ENCODE data around the gene NET1. TPM values are rescaled to one million over a fixed set of nuclear protein-coding genes. Genes with fewer than 3 reads are reported as not detected.

NET1 gene
- total RNA-seq, 2 experiments from 2014 or later: 39.8 to 46.3 TPM

DNA sequence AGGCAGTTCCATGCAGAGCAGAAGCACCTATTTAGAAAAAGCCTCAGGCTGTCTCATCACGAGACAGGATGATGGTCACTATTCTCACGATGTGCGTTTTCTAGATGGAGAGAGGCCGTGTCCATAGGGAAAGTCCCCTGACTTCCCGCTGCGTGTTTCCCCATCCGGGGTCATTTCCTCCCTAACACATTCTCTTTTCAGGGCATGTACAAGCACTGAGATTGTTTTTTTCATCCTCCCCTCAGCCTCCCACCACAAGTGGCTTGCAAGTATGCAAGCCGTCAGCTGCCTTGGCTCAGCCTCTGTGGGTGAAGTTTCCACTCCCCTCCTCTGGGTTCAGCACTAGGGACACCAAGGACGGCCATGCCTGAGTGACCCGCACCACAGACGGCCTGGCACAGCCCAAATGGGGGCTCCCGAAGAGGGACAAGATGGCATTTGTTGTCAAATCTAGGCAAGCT is 89.7 kb downstream of the NET1 start:
- intact Hi-C loops (cut with micrococcal nuclease; ENCODE audit: unreplicated experiment): no loop called here
- ChIA-PET CTCF (ENCODE audit: unreplicated experiment) (interaction anchor here (1.0 kb wide), 1 partner anchor 11 kb away, joined by 3 read pairs; no protein-coding TSS in a partner anchor), POLR2A (interaction anchor here (1.1 to 1.5 kb wide), 2 partner anchors 11 to 121 kb away, joined by 3 read pairs; no protein-coding TSS in a partner anchor)
- no peak for TF ChIP-seq EZH2phosphoT487 (IDR thresholded peaks at IDR 0.05; ENCODE audit: borderline replicate concordance, low read depth, low read length)
- TF ChIP-seq CTCF (conservative IDR thresholded peaks at IDR 0.05; ENCODE audit: low read length): no peak
- DNase-seq (ENCODE audit: low spot score): no peak
- Histone ChIP-seq H3K79me2 (ENCODE audit: insufficient read depth, low read depth, low read length) (no peaks in the 10 kb centered on the region), H3K4me3 (ENCODE audit: low read depth, low read length, poor library complexity, severe bottlenecking) (no peak overlapping the region), H3K36me3 (ENCODE audit: insufficient read depth, low read length) (no peaks in the 10 kb centered on the region), H4K20me1 (ENCODE audit: insufficient read depth, low read length) (no peaks in the 10 kb centered on the region), H3K9me3 (ENCODE audit: low read length) (no peaks in the 10 kb centered on the region), H3K4me1 (ENCODE audit: insufficient read depth, low read length, poor library complexity, severe bottlenecking) (no peaks in the 10 kb centered on the region), H2AFZ (ENCODE audit: low read length) (no peak overlapping the region), H3K27ac (ENCODE audit: low read depth, low read length, poor library complexity, severe bottlenecking) (no peak overlapping the region), H3K4me2 (ENCODE audit: low read length) (no peak overlapping the region), H3K9me2 (ENCODE audit: insufficient read depth, low read length) (no peaks in the 10 kb centered on the region)
- BruUV-seq (replicated peaks): no TSS peak

GRCh38 chr10:5502571-5503476 is 90.5 kb downstream of the NET1 start:
- POLR2A ChIA-PET: interaction anchor here (0.6 to 1.5 kb wide), 2 partner anchors 120 to 763 kb away, joined by 3 read pairs; no protein-coding TSS in a partner anchor
- no peak overlapping the region for H2AFZ ChIP-seq (ENCODE audit: low read length)
- no peaks in the 10 kb centered on the region for H4K20me1 ChIP-seq (ENCODE audit: insufficient read depth, low read length)
- no peak for TF ChIP-seq EZH2phosphoT487 (IDR thresholded peaks at IDR 0.05; ENCODE audit: borderline replicate concordance, low read depth, low read length)
- TF ChIP-seq CTCF (conservative IDR thresholded peaks at IDR 0.05; ENCODE audit: low read length): no peak
- no peak overlapping the region for H3K4me3 ChIP-seq (ENCODE audit: low read depth, low read length, poor library complexity, severe bottlenecking)
- no peaks in the 10 kb centered on the region for H3K79me2 ChIP-seq (ENCODE audit: insufficient read depth, low read depth, low read length)
- CTCF ChIA-PET (ENCODE audit: unreplicated experiment): no interaction called here
- H3K9me2 ChIP-seq (ENCODE audit: insufficient read depth, low read length): no peaks in the 10 kb centered on the region
- no peaks in the 10 kb centered on the region for H3K36me3 ChIP-seq (ENCODE audit: insufficient read depth, low read length)
- H3K27ac ChIP-seq (ENCODE audit: low read depth, low read length, poor library complexity, severe bottlenecking): no peak overlapping the region
- DNase-seq (ENCODE audit: low spot score): no peak
- H3K9me3 ChIP-seq (ENCODE audit: low read length): no peaks in the 10 kb centered on the region
- intact Hi-C loops (cut with micrococcal nuclease; ENCODE audit: unreplicated experiment): no loop called here
- no TSS peak for BruUV-seq (replicated peaks)
- H3K4me1 ChIP-seq (ENCODE audit: insufficient read depth, low read length, poor library complexity, severe bottlenecking): no peaks in the 10 kb centered on the region
- no peak overlapping the region for H3K4me2 ChIP-seq (ENCODE audit: low read length)

- Histone ChIP-seq H2AFZ (ENCODE audit: low read length) (no peak overlapping the region), H3K4me2 (ENCODE audit: low read length) (no peak overlapping the region), H3K4me1 (ENCODE audit: insufficient read depth, low read length, poor library complexity, severe bottlenecking) (no peaks in the 10 kb centered on the region), H3K9me3 (ENCODE audit: low read length) (no peaks in the 10 kb centered on the region), H3K79me2 (ENCODE audit: insufficient read depth, low read depth, low read length) (no peaks in the 10 kb centered on the region), H4K20me1 (ENCODE audit: insufficient read depth, low read length) (no peaks in the 10 kb centered on the region), H3K27ac (ENCODE audit: low read depth, low read length, poor library complexity, severe bottlenecking) (no peak overlapping the region), H3K36me3 (ENCODE audit: insufficient read depth, low read length) (no peaks in the 10 kb centered on the region), H3K9me2 (ENCODE audit: insufficient read depth, low read length) (no peaks in the 10 kb centered on the region), H3K4me3 (ENCODE audit: low read depth, low read length, poor library complexity, severe bottlenecking) (no peak overlapping the region)
- intact Hi-C loops (cut with micrococcal nuclease; ENCODE audit: unreplicated experiment): no loop called here
- no TSS peak for BruUV-seq (replicated peaks)
- TF ChIP-seq EZH2phosphoT487 (IDR thresholded peaks at IDR 0.05; ENCODE audit: borderline replicate concordance, low read depth, low read length) (no peak), CTCF (conservative IDR thresholded peaks at IDR 0.05; ENCODE audit: low read length) (no peak)
- DNase-seq (ENCODE audit: low spot score): no peak
- POLR2A ChIA-PET: interaction anchor here (0.6 kb wide), 1 partner anchor 762 kb away, joined by 3 read pairs; no protein-coding TSS in a partner anchor
- CTCF ChIA-PET (ENCODE audit: unreplicated experiment): no interaction called here
These were observed 91.1 kb downstream of the NET1 start for GRCh38 chr10:5503477-5503835.

Data from OCI-LY7 (cell line).